Neural cell (in vitro differentiated cells): ENCODE data around the gene OCIAD2. TPM values are rescaled to one million over a fixed set of nuclear protein-coding genes. Genes with fewer than 3 reads are reported as not detected.

ENCODE experiments used
- H2AFZ ChIP-seq: fragments of 200-600, 300-800 bp; sonication (generic), shearing (Covaris generic); 2 replicates; pipeline ENCODE4 v1.6.0; 2014; ENCODE audit warnings: low read depth, mild to moderate bottlenecking, antibody characterized with exemption, low read length, moderate library complexity
- H3F3A ChIP-seq: fragments of 200-600 bp; shearing (Covaris generic); 2 replicates; pipeline ENCODE4 v1.6.1; 2016; ENCODE audit warnings: mild to moderate bottlenecking, moderate library complexity, mixed read lengths, antibody characterized with exemption, low read length; ENCODE audit not compliant: insufficient read depth, poor library complexity, severe bottlenecking
- H3K27ac ChIP-seq: fragments of 200-600, 300-800 bp; sonication (generic), shearing (Covaris generic); 2 replicates; pipeline ENCODE4 v1.5.1; 2014; ENCODE audit warnings: mild to moderate bottlenecking, low read length, moderate library complexity
- H3K27me3 ChIP-seq: fragments of 300-800, 200-600 bp; sonication (generic), shearing (Covaris generic); 2 replicates; pipeline ENCODE4 v1.6.0; 2014; ENCODE audit warnings: mild to moderate bottlenecking, low read depth, low read length, moderate library complexity; ENCODE audit not compliant: insufficient read depth
- H3K36me3 ChIP-seq: fragments of 300-800, 200-600 bp; sonication (generic), shearing (Covaris generic); 2 replicates; pipeline ENCODE4 v1.5.1; 2014; ENCODE audit warnings: mild to moderate bottlenecking, antibody characterized with exemption, low read length, moderate library complexity; ENCODE audit not compliant: insufficient read depth
- H3K4me2 ChIP-seq: fragments of 300-800, 200-600 bp; sonication (generic), shearing (Covaris generic); 2 replicates; pipeline ENCODE4 v1.6.0; 2014; ENCODE audit warnings: mild to moderate bottlenecking, low read length
- H3K4me3 ChIP-seq: fragments of 300-800, 200-600 bp; sonication (generic), shearing (Covaris generic); 2 replicates; pipeline ENCODE4 v1.5.1; 2014; ENCODE audit warnings: mild to moderate bottlenecking, low read length, moderate library complexity
- H3K79me2 ChIP-seq: fragments of 200-600 bp; shearing (Covaris generic); replicated peaks from 2 replicates; pipeline ENCODE4 v1.6.0; 2014; ENCODE audit warnings: mild to moderate bottlenecking, low read length, moderate library complexity; ENCODE audit not compliant: insufficient read depth
- H3K9ac ChIP-seq: fragments of 300-800, 200-600 bp; sonication (generic), shearing (Covaris generic); 2 replicates; pipeline ENCODE4 v1.6.1; 2016; ENCODE audit warnings: mild to moderate bottlenecking, low read length, mixed read lengths
- H3K9me2 ChIP-seq: fragments of 200-600 bp; shearing (Covaris generic); 2 replicates; pipeline ENCODE4 v1.6.1; 2016; ENCODE audit warnings: mild to moderate bottlenecking, low read length, mixed read lengths; ENCODE audit not compliant: insufficient read depth
- H3K9me3 ChIP-seq: fragments of 200-600, 300-800 bp; sonication (generic), shearing (Covaris generic); 2 replicates; pipeline ENCODE4 v1.6.1; 2016; ENCODE audit warnings: mild to moderate bottlenecking, mixed run types, low read length, moderate library complexity, mixed read lengths
- H4K20me1 ChIP-seq: fragments of 200-600 bp; shearing (Covaris generic); 2 replicates; pipeline ENCODE4 v1.6.1; 2016; ENCODE audit warnings: mild to moderate bottlenecking, mixed run types; ENCODE audit not compliant: insufficient read depth
- CTCF ChIP-seq: fragments of 450-650 bp; IDR thresholded peaks from 2 replicates; pipeline ENCODE4 v1.5.1; 2014; ENCODE audit warnings: antibody characterized with exemption, mild to moderate bottlenecking, moderate library complexity; ENCODE audit not compliant: poor library complexity, severe bottlenecking
- EP300 ChIP-seq: fragments of 450-650 bp; conservative IDR thresholded peaks from 2 replicates; pipeline ENCODE4 v1.6.1; 2014; ENCODE audit warnings: antibody characterized with exemption, mild to moderate bottlenecking, moderate library complexity; ENCODE audit not compliant: poor library complexity, severe bottlenecking
- EZH2 ChIP-seq: fragments of 200-600, 300-800 bp; shearing (Covaris generic), sonication (generic); IDR thresholded peaks from 2 replicates; pipeline ENCODE4 v1.6.1; 2014; ENCODE audit warnings: antibody characterized with exemption, low read length, borderline replicate concordance, mild to moderate bottlenecking; ENCODE audit not compliant: insufficient read depth, poor library complexity, severe bottlenecking
- MXI1 ChIP-seq: fragments of 450-650 bp; conservative IDR thresholded peaks from 2 replicates; pipeline ENCODE4 v1.6.1; 2014; ENCODE audit warnings: antibody characterized with exemption, mild to moderate bottlenecking; ENCODE audit not compliant: poor library complexity, severe bottlenecking
- POLR2AphosphoS5 ChIP-seq: IDR thresholded peaks from 2 replicates; pipeline ENCODE4 v1.6.1; 2012
- RAD21 ChIP-seq: fragments of 450-650 bp; conservative IDR thresholded peaks from 2 replicates; pipeline ENCODE4 v1.6.1; 2014; ENCODE audit warnings: antibody characterized with exemption, mild to moderate bottlenecking, moderate library complexity
- SMC3 ChIP-seq: fragments of 450-650 bp; conservative IDR thresholded peaks from 2 replicates; pipeline ENCODE4 v1.6.1; 2014; ENCODE audit warnings: antibody characterized with exemption, mild to moderate bottlenecking, moderate library complexity; ENCODE audit not compliant: poor library complexity
- TAF1 ChIP-seq: IDR thresholded peaks from 2 replicates; pipeline ENCODE4 v1.6.1; 2012; ENCODE audit warnings: low read depth
- polyA plus RNA-seq: library from polyadenylated mRNA; depleted of rRNA; stranded (reverse); fragments of >200 nt; gene quantifications from 2 replicates; pipeline ENCODE4 v1.2.3, GENCODE V29; 2014
- TF ChIP-seq, protein P1 (sequence below): IDR thresholded peaks from 2 replicates; pipeline ENCODE4 v1.6.1; 2012; ENCODE audit warnings: borderline replicate concordance

OCIAD2 gene
- polyA plus RNA-seq, 1 donor from 2014 or later = 67.2 TPM

- TF ChIP-seq SMC3 = no peak
- Histone ChIP-seq H3K4me2 (no peak overlapping the region), H3F3A (no peaks in the 10 kb centered on the region)
Measured at GRCh38 chr4:48939785-48940184, 33.2 kb upstream of the OCIAD2 start.

GRCh38 chr4:48938831-48939230 lies 32.3 kb upstream of the OCIAD2 start:
- Histone ChIP-seq H3K4me2 (no peak overlapping the region), H3K27ac (no peak overlapping the region), H3K36me3 (no peaks in the 10 kb centered on the region), H3K9ac (no peak overlapping the region), H3F3A (no peaks in the 10 kb centered on the region), H3K4me3 (no peak overlapping the region), H3K9me2 (no peaks in the 10 kb centered on the region), H3K27me3 (no peaks in the 10 kb centered on the region), H2AFZ (no peak overlapping the region), H3K79me2 (no peaks in the 10 kb centered on the region), H3K9me3 (no peaks in the 10 kb centered on the region), H4K20me1 (no peaks in the 10 kb centered on the region)
- TF ChIP-seq, protein P1, sequence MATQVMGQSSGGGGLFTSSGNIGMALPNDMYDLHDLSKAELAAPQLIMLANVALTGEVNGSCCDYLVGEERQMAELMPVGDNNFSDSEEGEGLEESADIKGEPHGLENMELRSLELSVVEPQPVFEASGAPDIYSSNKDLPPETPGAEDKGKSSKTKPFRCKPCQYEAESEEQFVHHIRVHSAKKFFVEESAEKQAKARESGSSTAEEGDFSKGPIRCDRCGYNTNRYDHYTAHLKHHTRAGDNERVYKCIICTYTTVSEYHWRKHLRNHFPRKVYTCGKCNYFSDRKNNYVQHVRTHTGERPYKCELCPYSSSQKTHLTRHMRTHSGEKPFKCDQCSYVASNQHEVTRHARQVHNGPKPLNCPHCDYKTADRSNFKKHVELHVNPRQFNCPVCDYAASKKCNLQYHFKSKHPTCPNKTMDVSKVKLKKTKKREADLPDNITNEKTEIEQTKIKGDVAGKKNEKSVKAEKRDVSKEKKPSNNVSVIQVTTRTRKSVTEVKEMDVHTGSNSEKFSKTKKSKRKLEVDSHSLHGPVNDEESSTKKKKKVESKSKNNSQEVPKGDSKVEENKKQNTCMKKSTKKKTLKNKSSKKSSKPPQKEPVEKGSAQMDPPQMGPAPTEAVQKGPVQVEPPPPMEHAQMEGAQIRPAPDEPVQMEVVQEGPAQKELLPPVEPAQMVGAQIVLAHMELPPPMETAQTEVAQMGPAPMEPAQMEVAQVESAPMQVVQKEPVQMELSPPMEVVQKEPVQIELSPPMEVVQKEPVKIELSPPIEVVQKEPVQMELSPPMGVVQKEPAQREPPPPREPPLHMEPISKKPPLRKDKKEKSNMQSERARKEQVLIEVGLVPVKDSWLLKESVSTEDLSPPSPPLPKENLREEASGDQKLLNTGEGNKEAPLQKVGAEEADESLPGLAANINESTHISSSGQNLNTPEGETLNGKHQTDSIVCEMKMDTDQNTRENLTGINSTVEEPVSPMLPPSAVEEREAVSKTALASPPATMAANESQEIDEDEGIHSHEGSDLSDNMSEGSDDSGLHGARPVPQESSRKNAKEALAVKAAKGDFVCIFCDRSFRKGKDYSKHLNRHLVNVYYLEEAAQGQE = no peak

More at GRCh38 chr4:48939785-48940184, 33.2 kb upstream of the OCIAD2 start:
- no peak overlapping the region for H3K27ac ChIP-seq
- H3K27me3 ChIP-seq = no peaks in the 10 kb centered on the region
- no peaks in the 10 kb centered on the region for H3K36me3 ChIP-seq
- no peaks in the 10 kb centered on the region for H4K20me1 ChIP-seq
- H3K9me2 ChIP-seq = no peaks in the 10 kb centered on the region
- no peaks in the 10 kb centered on the region for H3K9me3 ChIP-seq
- H3K79me2 ChIP-seq = no peaks in the 10 kb centered on the region
- H2AFZ ChIP-seq = no peak overlapping the region
- H3K4me3 ChIP-seq = no peak overlapping the region
- no peak overlapping the region for H3K9ac ChIP-seq

- Histone ChIP-seq H3K9me3 (no peaks in the 10 kb centered on the region), H3K79me2 (no peaks in the 10 kb centered on the region), H3K9me2 (no peaks in the 10 kb centered on the region), H3K27me3 (no peaks in the 10 kb centered on the region), H3K4me2 (no peak overlapping the region), H3K9ac (no peak overlapping the region), H3F3A (no peaks in the 10 kb centered on the region), H3K27ac (no peak overlapping the region), H2AFZ (no peak overlapping the region), H4K20me1 (no peaks in the 10 kb centered on the region), H3K36me3 (no peaks in the 10 kb centered on the region), H3K4me3 (no peak overlapping the region)
- no peak for TF ChIP-seq POLR2AphosphoS5
- TF ChIP-seq EZH2 = no peak
- TF ChIP-seq RAD21 = no peak
- no peak for TF ChIP-seq MXI1
- no peak for TF ChIP-seq CTCF
- no peak for TF ChIP-seq EP300
- TF ChIP-seq TAF1 = no peak
- TF ChIP-seq, protein P1 = no peak
- TF ChIP-seq SMC3 = no peak
Measured at GRCh38 chr4:48937033-48937432, 30.5 kb upstream of the OCIAD2 start.
